Liver (tissue), 3 donors: ENCODE data around the gene BCL2.

ENCODE experiments used
- EGR1 ChIP-seq, 2 donors: IDR thresholded peaks; 2 replicates each; pipeline ENCODE4 v1.6.1; 2016 to 2018; ENCODE audit warnings: antibody characterized with exemption in 2 of 2, low read depth in 2 of 2
- GABPA ChIP-seq, 2 donors: IDR thresholded peaks in 1 of 2; conservative IDR thresholded peaks in 1 of 2; 2 replicates each; pipeline ENCODE4 v1.6.1; 2016; ENCODE audit warnings: antibody characterized with exemption in 2 of 2, mild to moderate bottlenecking in 1 of 2, moderate library complexity in 1 of 2
- JUND ChIP-seq, 2 donors: IDR thresholded peaks; 2 replicates each; pipeline ENCODE4 v1.6.1; 2016; ENCODE audit warnings: antibody characterized with exemption in 2 of 2
- REST ChIP-seq: IDR thresholded peaks from 2 replicates; pipeline ENCODE4 v1.6.1; 2016; ENCODE audit warnings: antibody characterized with exemption, mild to moderate bottlenecking
- RXRA ChIP-seq, 2 donors: IDR thresholded peaks; 2 replicates each; pipeline ENCODE4 v1.6.1; 2017 to 2018; ENCODE audit warnings: antibody characterized with exemption in 2 of 2, mild to moderate bottlenecking in 1 of 2
- SP1 ChIP-seq: IDR thresholded peaks from 2 replicates; pipeline ENCODE4 v1.6.1; 2018; ENCODE audit warnings: antibody characterized with exemption, mild to moderate bottlenecking
- YY1 ChIP-seq: IDR thresholded peaks from 2 replicates; pipeline ENCODE4 v1.6.1; 2016; ENCODE audit warnings: antibody characterized with exemption, mild to moderate bottlenecking
- TF ChIP-seq, protein P1 (sequence below): fragments of 150-350 bp; IDR thresholded peaks from 2 replicates; pipeline ENCODE4 v1.5.1; 2017; ENCODE audit warnings: improper control_type of control experiment, low read depth, low read length; ENCODE audit not compliant: missing input control
- TF ChIP-seq, protein P2 (sequence below): IDR thresholded peaks from 2 replicates; pipeline ENCODE4 v1.6.1; 2016; ENCODE audit warnings: antibody characterized with exemption
- donor health status: healthy.
- donor health status: healthy.

GRCh38 chr18:63220903-63221302 is 98.7 kb downstream of the BCL2 start:
- TF ChIP-seq REST, result no peak
- TF ChIP-seq, protein P1, sequence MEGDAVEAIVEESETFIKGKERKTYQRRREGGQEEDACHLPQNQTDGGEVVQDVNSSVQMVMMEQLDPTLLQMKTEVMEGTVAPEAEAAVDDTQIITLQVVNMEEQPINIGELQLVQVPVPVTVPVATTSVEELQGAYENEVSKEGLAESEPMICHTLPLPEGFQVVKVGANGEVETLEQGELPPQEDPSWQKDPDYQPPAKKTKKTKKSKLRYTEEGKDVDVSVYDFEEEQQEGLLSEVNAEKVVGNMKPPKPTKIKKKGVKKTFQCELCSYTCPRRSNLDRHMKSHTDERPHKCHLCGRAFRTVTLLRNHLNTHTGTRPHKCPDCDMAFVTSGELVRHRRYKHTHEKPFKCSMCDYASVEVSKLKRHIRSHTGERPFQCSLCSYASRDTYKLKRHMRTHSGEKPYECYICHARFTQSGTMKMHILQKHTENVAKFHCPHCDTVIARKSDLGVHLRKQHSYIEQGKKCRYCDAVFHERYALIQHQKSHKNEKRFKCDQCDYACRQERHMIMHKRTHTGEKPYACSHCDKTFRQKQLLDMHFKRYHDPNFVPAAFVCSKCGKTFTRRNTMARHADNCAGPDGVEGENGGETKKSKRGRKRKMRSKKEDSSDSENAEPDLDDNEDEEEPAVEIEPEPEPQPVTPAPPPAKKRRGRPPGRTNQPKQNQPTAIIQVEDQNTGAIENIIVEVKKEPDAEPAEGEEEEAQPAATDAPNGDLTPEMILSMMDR, result no peak
- TF ChIP-seq YY1, result no peak
- TF ChIP-seq JUND (IDR thresholded peaks at IDR 0.05), result no peak
- no peak for TF ChIP-seq RXRA (IDR thresholded peaks at IDR 0.05)
- TF ChIP-seq, protein P2, sequence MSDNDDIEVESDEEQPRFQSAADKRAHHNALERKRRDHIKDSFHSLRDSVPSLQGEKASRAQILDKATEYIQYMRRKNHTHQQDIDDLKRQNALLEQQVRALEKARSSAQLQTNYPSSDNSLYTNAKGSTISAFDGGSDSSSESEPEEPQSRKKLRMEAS, result no peak
- TF ChIP-seq SP1, result no peak
- no peak for TF ChIP-seq GABPA (IDR thresholded peaks at IDR 0.05 in 1 of 2, conservative IDR thresholded peaks at IDR 0.05 in 1 of 2)
- no peak for TF ChIP-seq EGR1 (IDR thresholded peaks at IDR 0.05; ENCODE audit: low read depth in 2 of 2)
